ENCODE results near the gene AUTS2.

The AUTS2 gene

GRCh38 chr7:69603351-69603750, 5.1 kb downstream of the AUTS2 start:
- DNase-seq (ENCODE audit: low read depth, low spot score): no peak
- CTCF ChIA-PET: no interaction called here
- H3K4me3 ChIP-seq (ENCODE audit: low read depth, low read length): no peak overlapping the region
- POLR2A ChIA-PET: no interaction called here
- no peak for TF ChIP-seq CTCF (IDR thresholded peaks at IDR 0.05; ENCODE audit: insufficient read depth, low read length, missing control alignments)

GRCh38 chr7:69603937-69604494, 5.7 kb downstream of the AUTS2 start:
- CTCF ChIA-PET: interaction anchor here (1.2 kb wide), 1 partner anchor 328 kb away, joined by 3 read pairs; no protein-coding TSS in a partner anchor
- POLR2A ChIA-PET: interaction anchor here (0.5 kb wide), 1 partner anchor 60 kb away, joined by 3 read pairs; no protein-coding TSS in a partner anchor
- TF ChIP-seq CTCF (IDR thresholded peaks at IDR 0.05; ENCODE audit: insufficient read depth, low read length, missing control alignments): no peak
- H3K4me3 ChIP-seq (ENCODE audit: low read depth, low read length): no peak overlapping the region
- no peak for DNase-seq (ENCODE audit: low read depth, low spot score)

GRCh38 chr7:69605070-69605469, 6.8 kb downstream of the AUTS2 start:
- ChIA-PET CTCF (interaction anchor here (1.2 kb wide), 1 partner anchor 327 kb away, joined by 3 read pairs; no protein-coding TSS in a partner anchor), POLR2A (no interaction called here)
- no peak overlapping the region for H3K4me3 ChIP-seq (ENCODE audit: low read depth, low read length)
- no peak for DNase-seq (ENCODE audit: low read depth, low spot score)
- TF ChIP-seq CTCF (IDR thresholded peaks at IDR 0.05; ENCODE audit: insufficient read depth, low read length, missing control alignments): no peak

GRCh38 chr7:69605546-69605945, 7.3 kb downstream of the AUTS2 start:
- no peak for DNase-seq (ENCODE audit: low read depth, low spot score)
- CTCF ChIA-PET: interaction anchor here (0.7 kb wide), 1 partner anchor 327 kb away, joined by 3 read pairs; no protein-coding TSS in a partner anchor
- POLR2A ChIA-PET: no interaction called here
- no peak for TF ChIP-seq CTCF (IDR thresholded peaks at IDR 0.05; ENCODE audit: insufficient read depth, low read length, missing control alignments)
- H3K4me3 ChIP-seq (ENCODE audit: low read depth, low read length): no peak overlapping the region

GRCh38 chr7:69608049-69608448, 9.8 kb downstream of the AUTS2 start:
- no peak for DNase-seq (ENCODE audit: low read depth, low spot score)
- ChIA-PET POLR2A (no interaction called here), CTCF (no interaction called here)
- TF ChIP-seq CTCF (IDR thresholded peaks at IDR 0.05; ENCODE audit: insufficient read depth, low read length, missing control alignments): no peak
- no peak overlapping the region for H3K4me3 ChIP-seq (ENCODE audit: low read depth, low read length)

GRCh38 chr7:69608878-69609277, 10.6 kb downstream of the AUTS2 start:
- CTCF ChIA-PET: no interaction called here
- POLR2A ChIA-PET: no interaction called here
- no peak for DNase-seq (ENCODE audit: low read depth, low spot score)
- H3K4me3 ChIP-seq (ENCODE audit: low read depth, low read length): no peak overlapping the region
- no peak for TF ChIP-seq CTCF (IDR thresholded peaks at IDR 0.05; ENCODE audit: insufficient read depth, low read length, missing control alignments)
